Loucy (cell line): ENCODE results near the gene BRSK2.

Experiments
- H2AFZ ChIP-seq: fragments of 200-600 bp; sonication (generic); 2 replicates; pipeline ENCODE4 v1.6.0; 2016; ENCODE audit warnings: antibody characterized with exemption, mild to moderate bottlenecking, low read length, moderate library complexity
- H3F3A ChIP-seq: fragments of 200-600 bp; 2 replicates; pipeline ENCODE4 v1.6.0; 2016; ENCODE audit warnings: antibody characterized with exemption, low read depth, mild to moderate bottlenecking
- H3K27me3 ChIP-seq: fragments of 200-600 bp; sonication (generic); 2 replicates; pipeline ENCODE4 v1.6.1; 2014; ENCODE audit warnings: low read length, mild to moderate bottlenecking; ENCODE audit not compliant: insufficient read depth, poor library complexity, severe bottlenecking
- H3K36me3 ChIP-seq: fragments of 200-600 bp; sonication (generic); 2 replicates; pipeline ENCODE4 v1.6.1; 2016; ENCODE audit warnings: low read length; ENCODE audit not compliant: insufficient read depth
- H3K4me1 ChIP-seq: fragments of 200-600 bp; sonication (generic); 2 replicates; pipeline ENCODE4 v1.5.1; 2014; ENCODE audit warnings: low read length, mild to moderate bottlenecking; ENCODE audit not compliant: insufficient read depth, poor library complexity, severe bottlenecking
- H3K4me2 ChIP-seq: fragments of 200-600 bp; sonication (generic); 2 replicates; pipeline ENCODE4 v1.6.0; 2014; ENCODE audit warnings: antibody characterized with exemption, low read length, low read depth, mild to moderate bottlenecking; ENCODE audit not compliant: poor library complexity, severe bottlenecking
- H3K4me3 ChIP-seq: fragments of 200-600 bp; sonication (generic); 2 replicates; pipeline ENCODE4 v1.5.1; 2014; ENCODE audit warnings: low read length, mild to moderate bottlenecking, mixed read lengths; ENCODE audit not compliant: poor library complexity, severe bottlenecking
- H3K79me2 ChIP-seq: fragments of 200-600 bp; sonication (generic); 2 replicates; pipeline ENCODE4 v1.6.1; 2014; ENCODE audit warnings: low read length; ENCODE audit not compliant: insufficient read depth
- H3K9ac ChIP-seq: fragments of 200-600 bp; sonication (generic); 2 replicates; pipeline ENCODE4 v1.6.0; 2014; ENCODE audit warnings: mild to moderate bottlenecking, low read depth, low read length, moderate library complexity; ENCODE audit not compliant: poor library complexity, severe bottlenecking
- H3K9me2 ChIP-seq: fragments of 200-600 bp; sonication (generic); replicated peaks from 2 replicates; pipeline ENCODE4 v1.6.1; 2016; ENCODE audit warnings: low read depth, low read length, mixed read lengths
- H3K9me3 ChIP-seq: fragments of 200-600 bp; sonication (generic); 2 replicates; pipeline ENCODE4 v1.6.1; 2014; ENCODE audit warnings: mild to moderate bottlenecking, antibody characterized with exemption, low read length, low read depth; ENCODE audit not compliant: insufficient read depth
- H4K20me1 ChIP-seq: fragments of 200-600 bp; sonication (generic); 2 replicates; pipeline ENCODE4 v1.6.0; 2014; ENCODE audit warnings: antibody characterized with exemption, low read length, mild to moderate bottlenecking; ENCODE audit not compliant: insufficient read depth, poor library complexity, severe bottlenecking
- CTCF ChIP-seq: fragments of 200-600 bp; sonication (generic); conservative IDR thresholded peaks from 2 replicates; pipeline ENCODE4 v1.5.1; 2014; ENCODE audit warnings: mild to moderate bottlenecking, antibody characterized with exemption, low read length
- EZH2phosphoT487 ChIP-seq: fragments of 200-600 bp; IDR thresholded peaks from 2 replicates; pipeline ENCODE4 v1.6.1; 2018; ENCODE audit warnings: antibody characterized with exemption, mild to moderate bottlenecking, moderate library complexity, borderline replicate concordance

Gene BRSK2

DNA sequence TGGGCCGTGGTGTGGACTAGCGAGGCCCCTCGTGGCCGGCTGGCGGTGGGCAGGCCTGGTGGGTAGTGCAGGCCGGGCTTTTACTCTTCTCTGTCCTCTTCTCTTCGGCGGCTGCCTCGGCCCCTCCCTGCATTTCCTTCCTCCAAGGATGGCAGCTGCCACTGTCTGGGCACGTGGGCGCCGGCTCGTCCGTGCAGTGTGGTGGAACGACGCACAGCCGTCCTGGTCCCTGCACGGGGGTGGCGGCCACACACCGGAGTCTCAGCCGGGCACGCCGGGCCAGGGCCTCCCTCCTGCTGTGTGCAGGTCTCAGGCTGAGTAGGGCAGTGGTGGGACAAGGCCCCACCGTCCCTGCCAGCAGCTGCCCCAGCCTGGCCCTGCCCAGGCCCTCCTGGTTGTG, 59.1 kb downstream of the BRSK2 start:
- Histone ChIP-seq H4K20me1 (no peaks in the 10 kb centered on the region), H2AFZ (no peak overlapping the region), H3K9me3 (no peaks in the 10 kb centered on the region; the same call in 1 of the 2 replicates), H3K79me2 (no peaks in the 10 kb centered on the region), H3K4me3 (no peak overlapping the region), H3K4me2 (no peak overlapping the region), H3F3A (no peaks in the 10 kb centered on the region), H3K4me1 (no peaks in the 10 kb centered on the region), H3K27me3 (no peaks in the 10 kb centered on the region), H3K9ac (no peak overlapping the region), H3K36me3 (no peaks in the 10 kb centered on the region), H3K9me2 (no peaks in the 10 kb centered on the region)
- TF ChIP-seq EZH2phosphoT487 (no peak), CTCF (no peak)

DNA sequence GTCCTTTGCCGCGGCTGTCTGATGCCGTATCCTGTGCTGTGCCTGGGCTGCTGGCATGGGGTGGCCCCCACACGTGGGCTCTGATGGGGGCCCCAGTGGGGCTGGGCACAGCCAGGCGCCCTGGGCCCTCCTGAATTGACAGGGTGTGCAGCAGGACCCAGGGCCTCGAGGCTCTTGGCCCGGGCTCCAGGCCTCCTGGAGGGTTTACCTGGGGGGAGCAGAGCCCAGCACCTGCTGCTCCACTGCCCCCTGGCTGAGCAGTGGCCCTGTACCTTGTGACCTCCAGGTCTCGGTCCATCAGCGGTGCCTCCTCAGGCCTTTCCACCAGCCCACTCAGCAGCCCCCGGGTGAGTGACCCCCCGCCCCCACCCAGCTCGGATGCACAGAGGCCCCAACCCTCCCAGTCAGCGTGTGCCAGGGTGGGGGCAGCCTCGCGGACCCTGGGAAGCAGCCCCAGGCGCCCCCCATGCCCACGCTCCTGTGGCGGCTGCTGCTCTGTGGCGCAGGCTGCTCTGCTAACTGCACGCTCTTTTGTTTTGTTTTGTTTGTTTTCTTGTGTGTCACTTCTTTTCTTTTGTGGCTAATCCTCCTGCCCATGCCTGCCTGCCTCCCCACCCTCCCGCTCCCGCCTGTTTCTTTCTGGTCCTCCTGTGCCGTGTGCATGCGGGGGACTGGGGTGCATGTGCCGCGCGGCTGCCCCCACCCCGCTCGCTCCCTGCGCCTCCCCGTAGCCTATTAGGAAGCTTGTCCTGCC, 59.9 kb downstream of the BRSK2 start:
- TF ChIP-seq CTCF, result no peak
- no peak for TF ChIP-seq EZH2phosphoT487
- no peaks in the 10 kb centered on the region for H3K4me1 ChIP-seq
- H3F3A ChIP-seq, result no peaks in the 10 kb centered on the region
- H3K9ac ChIP-seq, result no peak overlapping the region
- H3K36me3 ChIP-seq, result no peaks in the 10 kb centered on the region
- no peaks in the 10 kb centered on the region for H3K9me2 ChIP-seq
- H2AFZ ChIP-seq, result no peak overlapping the region
- no peaks in the 10 kb centered on the region for H3K27me3 ChIP-seq
- H4K20me1 ChIP-seq, result no peaks in the 10 kb centered on the region
- H3K4me2 ChIP-seq, result no peak overlapping the region
- H3K9me3 ChIP-seq, result no peaks in the 10 kb centered on the region
- no peak overlapping the region for H3K4me3 ChIP-seq
- no peaks in the 10 kb centered on the region for H3K79me2 ChIP-seq

DNA sequence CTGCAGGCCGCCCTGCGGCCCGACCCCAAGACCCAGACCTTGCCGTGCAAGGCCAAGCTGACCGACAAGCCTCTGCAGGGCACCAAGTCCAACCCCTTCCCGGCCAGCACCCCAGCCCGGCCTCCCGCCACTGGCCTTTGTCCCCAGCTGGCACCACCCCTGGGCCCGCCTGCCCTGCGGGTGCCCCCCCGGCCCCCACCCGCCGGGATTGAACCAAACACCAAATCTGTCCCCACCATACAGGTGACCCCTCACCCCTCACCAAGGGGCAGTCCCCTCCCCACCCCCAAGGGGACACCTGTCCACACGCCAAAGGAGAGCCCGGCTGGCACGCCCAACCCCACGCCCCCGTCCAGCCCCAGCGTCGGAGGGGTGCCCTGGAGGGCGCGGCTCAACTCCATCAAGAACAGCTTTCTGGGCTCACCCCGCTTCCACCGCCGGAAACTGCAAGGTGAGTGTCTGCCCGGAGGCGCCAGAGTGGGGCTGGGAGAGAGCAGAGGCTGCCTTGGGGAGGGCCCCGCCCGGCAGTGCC, 60.7 kb downstream of the BRSK2 start:
- H3K9ac ChIP-seq, result no peak overlapping the region
- H3K27me3 ChIP-seq, result no peaks in the 10 kb centered on the region
- no peaks in the 10 kb centered on the region for H3K36me3 ChIP-seq
- H3K4me2 ChIP-seq, result no peak overlapping the region
- H3K9me2 ChIP-seq, result no peaks in the 10 kb centered on the region
- TF ChIP-seq EZH2phosphoT487, result no peak
- TF ChIP-seq CTCF, result no peak
- no peak overlapping the region for H2AFZ ChIP-seq
- no peak overlapping the region for H3K4me3 ChIP-seq
- H3F3A ChIP-seq, result no peaks in the 10 kb centered on the region
- no peaks in the 10 kb centered on the region for H4K20me1 ChIP-seq
- no peaks in the 10 kb centered on the region for H3K4me1 ChIP-seq
- no peaks in the 10 kb centered on the region for H3K79me2 ChIP-seq
- H3K9me3 ChIP-seq, result no peaks in the 10 kb centered on the region
